Measurements from ENCODE around the gene ATP7B.

GRCh38 chr13:52006523-52007245 is 4.6 kb downstream of the ATP7B start:
- TF ChIP-seq CTCF (IDR thresholded peaks at IDR 0.05) (no peak), POLR2A (IDR thresholded peaks at IDR 0.05) (no peak)
